Neural progenitor cell (in vitro differentiated cells): ENCODE results near the gene RASGRP3.

Source experiments
- CTCF ChIP-seq: fragments of 200-600 bp; sonication (generic); IDR thresholded peaks from 2 replicates; pipeline ENCODE4 v1.5.1; 2017; ENCODE audit warnings: antibody characterized with exemption, mild to moderate bottlenecking
- EZH2 ChIP-seq: fragments of 200-600 bp; sonication (generic); IDR thresholded peaks from 2 replicates; pipeline ENCODE4 v1.6.1; 2017; ENCODE audit warnings: antibody characterized with exemption, mild to moderate bottlenecking, moderate library complexity

- TF ChIP-seq CTCF (no peak), EZH2 (no peak)
Measured at GRCh38 chr2:33494155-33494779, 17.8 kb downstream of the RASGRP3 start.
